DND-41 (cell line): ENCODE measurements around the gene USH1C.

Source experiments
- ATAC-seq: fragments of 200-7000 bp; cut with Tn5 transposase; 3 replicates; pipeline ENCODE4 v1.9.1; 2021; ENCODE audit warnings: low read depth; ENCODE audit not compliant: insufficient read depth
- DNase-seq: peaks from one replicate; pipeline ENCODE4 v3.0.0-alpha.2; 2020
- H2AFZ ChIP-seq: 2 replicates; pipeline ENCODE4 v1.6.0; 2012; ENCODE audit warnings: low read depth, low read length
- H3K27ac ChIP-seq: 2 replicates; pipeline ENCODE4 v1.5.1; 2012; ENCODE audit warnings: low read length, inconsistent platforms
- H3K27me3 ChIP-seq: fragments of 200-600 bp; sonication (generic); 2 replicates; pipeline ENCODE4 v1.6.0; 2012; ENCODE audit warnings: low read length, mild to moderate bottlenecking, inconsistent platforms; ENCODE audit not compliant: insufficient read depth, poor library complexity
- H3K36me3 ChIP-seq: 2 replicates; pipeline ENCODE4 v1.5.1; 2012; ENCODE audit warnings: low read length, inconsistent platforms; ENCODE audit not compliant: insufficient read depth
- H3K4me1 ChIP-seq: 2 replicates; pipeline ENCODE4 v1.5.1; 2012; ENCODE audit warnings: mild to moderate bottlenecking, low read length; ENCODE audit not compliant: insufficient read depth
- H3K4me2 ChIP-seq: 2 replicates; pipeline ENCODE4 v1.6.0; 2012; ENCODE audit warnings: mild to moderate bottlenecking, moderate library complexity, low read length, inconsistent platforms; ENCODE audit not compliant: insufficient read depth
- H3K4me3 ChIP-seq, 2 experiments: fragments of 200-600 bp in 1 of 2; shearing (Covaris generic) in 1 of 2; 2 replicates each; pipeline ENCODE4 v1.5.1; 2012 to 2016; ENCODE audit warnings: inconsistent platforms in 2 of 2, low read length in 2 of 2, mild to moderate bottlenecking in 2 of 2, low read depth in 1 of 2, moderate library complexity in 1 of 2
- H3K79me2 ChIP-seq: 2 replicates; pipeline ENCODE4 v1.6.0; 2012; ENCODE audit warnings: low read length, inconsistent platforms; ENCODE audit not compliant: insufficient read depth
- H3K9ac ChIP-seq: 2 replicates; pipeline ENCODE4 v1.6.0; 2012; ENCODE audit warnings: low read depth, mild to moderate bottlenecking, inconsistent platforms, low read length, moderate library complexity
- H3K9me3 ChIP-seq: 2 replicates; pipeline ENCODE4 v1.5.1; 2012; ENCODE audit warnings: low read length, moderate library complexity, mild to moderate bottlenecking, inconsistent platforms; ENCODE audit not compliant: insufficient read depth, severe bottlenecking
- H4K20me1 ChIP-seq: 2 replicates; pipeline ENCODE4 v1.6.0; 2012; ENCODE audit warnings: low read length; ENCODE audit not compliant: insufficient read depth
- EZH2 ChIP-seq: IDR thresholded peaks from 3 replicates; pipeline ENCODE4 v1.6.1; 2012; ENCODE audit warnings: borderline replicate concordance, low read depth, mild to moderate bottlenecking, moderate library complexity, low read length, inconsistent platforms; ENCODE audit not compliant: severe bottlenecking
- TF ChIP-seq, protein P1 (sequence below): IDR thresholded peaks from 2 replicates; pipeline ENCODE4 v1.5.1; 2012; ENCODE audit warnings: borderline replicate concordance, low read length, moderate library complexity, mild to moderate bottlenecking; ENCODE audit not compliant: poor library complexity, severe bottlenecking; ENCODE audit errors: extremely low read depth

USH1C gene

GRCh38 chr11:17543574-17544180 lies 539 bp downstream of the USH1C start:
- H3K4me1 ChIP-seq, result no peaks in the 10 kb centered on the region
- H3K9me3 ChIP-seq, result no peaks in the 10 kb centered on the region
- TF ChIP-seq, protein P1, sequence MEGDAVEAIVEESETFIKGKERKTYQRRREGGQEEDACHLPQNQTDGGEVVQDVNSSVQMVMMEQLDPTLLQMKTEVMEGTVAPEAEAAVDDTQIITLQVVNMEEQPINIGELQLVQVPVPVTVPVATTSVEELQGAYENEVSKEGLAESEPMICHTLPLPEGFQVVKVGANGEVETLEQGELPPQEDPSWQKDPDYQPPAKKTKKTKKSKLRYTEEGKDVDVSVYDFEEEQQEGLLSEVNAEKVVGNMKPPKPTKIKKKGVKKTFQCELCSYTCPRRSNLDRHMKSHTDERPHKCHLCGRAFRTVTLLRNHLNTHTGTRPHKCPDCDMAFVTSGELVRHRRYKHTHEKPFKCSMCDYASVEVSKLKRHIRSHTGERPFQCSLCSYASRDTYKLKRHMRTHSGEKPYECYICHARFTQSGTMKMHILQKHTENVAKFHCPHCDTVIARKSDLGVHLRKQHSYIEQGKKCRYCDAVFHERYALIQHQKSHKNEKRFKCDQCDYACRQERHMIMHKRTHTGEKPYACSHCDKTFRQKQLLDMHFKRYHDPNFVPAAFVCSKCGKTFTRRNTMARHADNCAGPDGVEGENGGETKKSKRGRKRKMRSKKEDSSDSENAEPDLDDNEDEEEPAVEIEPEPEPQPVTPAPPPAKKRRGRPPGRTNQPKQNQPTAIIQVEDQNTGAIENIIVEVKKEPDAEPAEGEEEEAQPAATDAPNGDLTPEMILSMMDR, result no peak
- no peak for TF ChIP-seq EZH2
- DNase-seq (no peak), ATAC-seq (no peak)
- H2AFZ ChIP-seq, result no peak overlapping the region; the same call in 1 of the 2 replicates
- H3K4me2 ChIP-seq, result no peak overlapping the region
- H3K27ac ChIP-seq, result no peak overlapping the region
- H3K36me3 ChIP-seq, result no peaks in the 10 kb centered on the region
- no peaks in the 10 kb centered on the region for H4K20me1 ChIP-seq
- H3K4me3 ChIP-seq, result no peak overlapping the region
- H3K9ac ChIP-seq, result no peak overlapping the region
- H3K79me2 ChIP-seq, result no peaks in the 10 kb centered on the region
- H3K27me3 ChIP-seq, result peaks cover 10% of the 10 kb centered on the region

DNA sequence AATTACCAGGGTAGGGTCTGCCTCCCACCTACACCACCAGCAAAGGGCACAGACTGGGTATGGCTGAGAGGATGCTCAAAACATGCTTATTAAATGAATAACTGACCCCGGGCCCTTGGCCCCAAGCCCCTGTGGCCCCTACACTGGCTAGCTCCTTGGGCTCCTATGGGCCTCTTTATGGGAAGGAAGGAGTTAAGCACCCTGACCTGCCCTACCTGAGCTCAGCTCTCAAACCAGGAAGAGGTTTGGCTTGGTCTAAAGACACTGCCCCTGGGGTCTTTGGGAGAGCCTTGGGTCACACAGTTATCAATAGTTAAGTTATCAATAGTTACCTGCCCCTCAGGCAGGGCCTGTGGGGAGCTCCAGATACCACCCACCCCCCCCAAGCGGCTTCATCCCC lies 1.2 kb downstream of the USH1C start:
- H3K4me2 ChIP-seq, result no peak overlapping the region

GRCh38 chr11:17542249-17542648 lies 2.0 kb downstream of the USH1C start:
- no peaks in the 10 kb centered on the region for H3K79me2 ChIP-seq
- H3K9ac ChIP-seq, result no peak overlapping the region
- H3K9me3 ChIP-seq, result no peaks in the 10 kb centered on the region
- H3K27ac ChIP-seq, result no peak overlapping the region
- no peaks in the 10 kb centered on the region for H3K36me3 ChIP-seq
- H2AFZ ChIP-seq, result no peak overlapping the region
- H3K4me2 ChIP-seq, result no peak overlapping the region
- no peaks in the 10 kb centered on the region for H4K20me1 ChIP-seq
- TF ChIP-seq, protein P1, result no peak
- TF ChIP-seq EZH2, result no peak
- ATAC-seq (no peak), DNase-seq (no peak)
- H3K27me3 ChIP-seq, result peaks cover 16% of the 10 kb centered on the region
- no peaks in the 10 kb centered on the region for H3K4me1 ChIP-seq
- H3K4me3 ChIP-seq, result no peak overlapping the region

More for the DNA sequence above, 1.2 kb downstream of the USH1C start:
- H3K9me3 ChIP-seq, result no peaks in the 10 kb centered on the region
- no peak for DNase-seq
- no peaks in the 10 kb centered on the region for H3K36me3 ChIP-seq
- peaks cover 10% of the 10 kb centered on the region for H3K27me3 ChIP-seq
- no peaks in the 10 kb centered on the region for H3K4me1 ChIP-seq
- H3K4me3 ChIP-seq, result no peak overlapping the region
- no peak overlapping the region for H2AFZ ChIP-seq
- ATAC-seq, result no peak
- no peak overlapping the region for H3K27ac ChIP-seq
- H3K79me2 ChIP-seq, result no peaks in the 10 kb centered on the region
- no peaks in the 10 kb centered on the region for H4K20me1 ChIP-seq
- TF ChIP-seq, protein P1, result no peak
- no peak for TF ChIP-seq EZH2
- H3K9ac ChIP-seq, result no peak overlapping the region
